Astrocyte (in vitro differentiated cells and primary cell): ENCODE data around the gene ICAM1. TPM values are rescaled to one million over a fixed set of nuclear protein-coding genes. Genes with fewer than 3 reads are reported as not detected.

Source experiments
- DNase-seq: peaks from one replicate; pipeline ENCODE4 v3.0.0-alpha.2; 2010; ENCODE audit warnings: low read depth
- FAIRE-seq: peaks from 2 replicates; lab custom pipeline; 2011; peaks lifted over from hg19 to GRCh38; lab: Jason Lieb, UNC
- H2AFZ ChIP-seq: 2 replicates; pipeline ENCODE4 v1.6.0; 2012; ENCODE audit warnings: low read depth, low read length, inconsistent platforms
- H3K27ac ChIP-seq: 2 replicates; pipeline ENCODE4 v1.5.1; 2011; ENCODE audit warnings: low read depth, low read length, inconsistent platforms
- H3K27me3 ChIP-seq: 2 replicates; pipeline ENCODE4 v1.6.0; 2011; ENCODE audit warnings: low read length, inconsistent platforms; ENCODE audit not compliant: insufficient read depth
- H3K36me3 ChIP-seq: 2 replicates; pipeline ENCODE4 v1.5.1; 2011; ENCODE audit warnings: low read length, inconsistent platforms; ENCODE audit not compliant: insufficient read depth
- H3K4me1 ChIP-seq: 2 replicates; pipeline ENCODE4 v1.5.1; 2011; ENCODE audit warnings: low read length, inconsistent platforms; ENCODE audit not compliant: insufficient read depth
- H3K4me2 ChIP-seq: 2 replicates; pipeline ENCODE4 v1.6.0; 2012; ENCODE audit warnings: low read length, inconsistent platforms
- H3K4me3 ChIP-seq: 2 replicates; pipeline ENCODE4 v1.5.1; 2011; ENCODE audit warnings: low read depth, mild to moderate bottlenecking, low read length, inconsistent platforms; ENCODE audit not compliant: insufficient read depth
- H3K79me2 ChIP-seq: 2 replicates; pipeline ENCODE4 v1.6.0; 2012; ENCODE audit warnings: mild to moderate bottlenecking, low read length, inconsistent platforms; ENCODE audit not compliant: insufficient read depth
- H3K9ac ChIP-seq: 2 replicates; pipeline ENCODE4 v1.6.0; 2012; ENCODE audit warnings: mild to moderate bottlenecking, low read length, inconsistent platforms
- H3K9me3 ChIP-seq: 2 replicates; pipeline ENCODE4 v1.5.1; 2012; ENCODE audit warnings: low read depth, mild to moderate bottlenecking, low read length, inconsistent platforms; ENCODE audit not compliant: insufficient read depth
- H4K20me1 ChIP-seq: 2 replicates; pipeline ENCODE4 v1.6.0; 2012; ENCODE audit warnings: low read length, inconsistent platforms; ENCODE audit not compliant: insufficient read depth
- H3K27ac Mint-ChIP-seq: one replicate; pipeline ENCODE4 v1.8.0; 2021; ENCODE audit warnings: mild to moderate bottlenecking, mixed read lengths; ENCODE audit not compliant: unreplicated experiment
- H3K27me3 Mint-ChIP-seq: one replicate; pipeline ENCODE4 v1.8.0; 2021; ENCODE audit warnings: low read depth, mixed read lengths; ENCODE audit not compliant: unreplicated experiment
- H3K36me3 Mint-ChIP-seq: one replicate; pipeline ENCODE4 v1.8.0; 2021; ENCODE audit warnings: low read depth, mixed read lengths; ENCODE audit not compliant: unreplicated experiment
- H3K4me1 Mint-ChIP-seq: one replicate; pipeline ENCODE4 v1.8.0; 2021; ENCODE audit warnings: low read depth, mixed read lengths; ENCODE audit not compliant: unreplicated experiment
- H3K4me3 Mint-ChIP-seq: one replicate; pipeline ENCODE4 v1.8.0; 2021; ENCODE audit warnings: mild to moderate bottlenecking, moderate library complexity, mixed read lengths; ENCODE audit not compliant: unreplicated experiment
- H3K9me3 Mint-ChIP-seq: one replicate; pipeline ENCODE4 v1.8.0; 2021; ENCODE audit warnings: mild to moderate bottlenecking, mixed read lengths; ENCODE audit not compliant: unreplicated experiment
- EZH2 ChIP-seq: IDR thresholded peaks from 2 replicates; pipeline ENCODE4 v1.6.1; 2012; ENCODE audit warnings: mild to moderate bottlenecking, low read length, inconsistent platforms; ENCODE audit not compliant: insufficient read depth
- total RNA-seq: library from RNA; stranded (reverse); gene quantifications from 2 replicates; pipeline ENCODE4 v1.2.1, GENCODE V29; 2021
- TF ChIP-seq, protein P1 (sequence below): IDR thresholded peaks from 2 replicates; pipeline ENCODE4 v1.5.1; 2011; ENCODE audit warnings: low read depth, mild to moderate bottlenecking, inconsistent platforms, low read length, moderate library complexity; ENCODE audit not compliant: insufficient read depth

The ICAM1 gene
- total RNA-seq, 1 donor from 2014 or later: 11.0 TPM

DNA sequence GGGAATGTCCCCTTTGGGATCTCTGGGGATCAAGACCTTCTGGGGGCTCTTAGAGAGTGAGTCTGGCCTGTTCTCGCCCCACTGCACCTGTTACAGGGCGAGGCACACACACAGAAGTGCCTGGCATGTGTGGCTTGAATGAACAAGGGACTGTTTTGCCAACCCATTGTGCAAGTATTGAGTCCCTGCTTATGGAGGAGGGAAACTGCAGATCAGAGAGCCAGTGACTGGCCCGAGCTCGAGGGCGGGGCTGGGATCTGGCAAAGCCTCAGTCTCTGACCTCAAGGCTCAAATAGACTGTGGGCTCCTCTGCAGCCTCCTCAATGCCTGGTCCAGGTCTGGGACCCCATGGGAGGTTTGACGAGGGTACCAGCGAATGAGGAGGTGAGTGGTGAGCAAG is 56.9 kb downstream of the ICAM1 start:
- TF ChIP-seq, protein P1, sequence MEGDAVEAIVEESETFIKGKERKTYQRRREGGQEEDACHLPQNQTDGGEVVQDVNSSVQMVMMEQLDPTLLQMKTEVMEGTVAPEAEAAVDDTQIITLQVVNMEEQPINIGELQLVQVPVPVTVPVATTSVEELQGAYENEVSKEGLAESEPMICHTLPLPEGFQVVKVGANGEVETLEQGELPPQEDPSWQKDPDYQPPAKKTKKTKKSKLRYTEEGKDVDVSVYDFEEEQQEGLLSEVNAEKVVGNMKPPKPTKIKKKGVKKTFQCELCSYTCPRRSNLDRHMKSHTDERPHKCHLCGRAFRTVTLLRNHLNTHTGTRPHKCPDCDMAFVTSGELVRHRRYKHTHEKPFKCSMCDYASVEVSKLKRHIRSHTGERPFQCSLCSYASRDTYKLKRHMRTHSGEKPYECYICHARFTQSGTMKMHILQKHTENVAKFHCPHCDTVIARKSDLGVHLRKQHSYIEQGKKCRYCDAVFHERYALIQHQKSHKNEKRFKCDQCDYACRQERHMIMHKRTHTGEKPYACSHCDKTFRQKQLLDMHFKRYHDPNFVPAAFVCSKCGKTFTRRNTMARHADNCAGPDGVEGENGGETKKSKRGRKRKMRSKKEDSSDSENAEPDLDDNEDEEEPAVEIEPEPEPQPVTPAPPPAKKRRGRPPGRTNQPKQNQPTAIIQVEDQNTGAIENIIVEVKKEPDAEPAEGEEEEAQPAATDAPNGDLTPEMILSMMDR: no peak
- no peak for TF ChIP-seq EZH2
- Mint-ChIP-seq H3K4me1 (peaks cover 2% of the 10 kb centered on the region), H3K27ac (no peak overlapping the region), H3K4me3 (no peak overlapping the region), H3K27me3 (no peaks in the 10 kb centered on the region), H3K9me3 (no peaks in the 10 kb centered on the region), H3K36me3 (peaks cover 13% of the 10 kb centered on the region)
- no peaks in the 10 kb centered on the region for H3K9me3 ChIP-seq
- H3K4me3 ChIP-seq: no peak overlapping the region
- FAIRE-seq (no peak), DNase-seq (no peak)
- H3K9ac ChIP-seq: no peak overlapping the region
- no peak overlapping the region for H3K27ac ChIP-seq
- H3K79me2 ChIP-seq: peaks cover 49% of the 10 kb centered on the region
- no peaks in the 10 kb centered on the region for H3K27me3 ChIP-seq
- H3K36me3 ChIP-seq: peaks cover 25% of the 10 kb centered on the region
- peaks cover 4% of the 10 kb centered on the region for H3K4me1 ChIP-seq
- no peak overlapping the region for H2AFZ ChIP-seq
- H4K20me1 ChIP-seq: peaks cover 63% of the 10 kb centered on the region
- H3K4me2 ChIP-seq: no peak overlapping the region

DNA sequence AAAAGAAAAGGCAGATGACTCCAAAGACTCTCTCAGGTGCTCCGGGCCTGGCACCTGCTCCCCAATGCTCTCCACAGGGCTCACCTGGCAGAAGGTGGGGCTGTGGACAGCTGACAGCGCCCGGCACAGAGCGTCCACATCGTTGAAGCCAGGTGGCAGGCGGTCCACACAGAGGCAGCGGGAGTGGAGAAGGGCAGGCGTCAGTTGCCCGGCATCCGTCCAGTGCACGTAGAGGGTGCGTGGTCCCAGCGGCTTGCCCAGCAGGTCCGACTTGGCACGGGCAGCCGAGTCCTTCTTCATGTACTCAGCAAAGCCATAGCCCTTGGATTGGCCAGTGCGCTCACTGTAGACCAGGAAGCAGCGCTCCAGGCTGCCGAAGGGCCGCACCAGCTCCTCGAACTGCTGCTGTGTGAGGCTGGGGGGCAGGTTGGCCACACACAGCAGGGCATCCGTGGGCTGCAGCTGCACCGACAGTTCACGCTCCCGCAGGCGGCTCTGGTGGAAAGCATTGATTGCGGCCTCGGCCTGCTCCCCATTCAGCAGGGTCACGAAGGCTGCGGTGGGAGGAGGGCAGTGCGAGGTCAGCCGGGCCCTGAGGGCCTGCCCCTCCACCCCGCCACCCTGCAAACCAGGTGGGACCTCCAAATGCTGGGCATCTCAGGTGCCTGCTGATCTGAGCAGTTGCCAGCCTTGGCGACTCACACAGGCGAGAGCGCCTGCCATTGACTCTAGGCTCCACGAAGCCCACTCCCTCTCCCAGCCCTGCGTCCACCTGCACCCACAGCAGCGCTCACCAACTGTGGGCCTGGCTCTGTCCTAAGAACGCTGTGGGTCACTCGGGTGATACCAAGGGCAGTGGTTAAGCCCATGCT is 57.9 kb downstream of the ICAM1 start:
- peaks cover 6% of the 10 kb centered on the region for H3K4me1 ChIP-seq
- DNase-seq (no peak), FAIRE-seq (no peak)
- H3K4me3 ChIP-seq: no peak overlapping the region
- peaks cover 56% of the 10 kb centered on the region for H4K20me1 ChIP-seq
- no peaks in the 10 kb centered on the region for H3K9me3 ChIP-seq
- peaks cover 25% of the 10 kb centered on the region for H3K36me3 ChIP-seq
- peaks cover 9% of the 10 kb centered on the region for H3K36me3 Mint-ChIP-seq
- no peak overlapping the region for H3K27ac Mint-ChIP-seq
- H3K27me3 ChIP-seq: no peaks in the 10 kb centered on the region
- no peak overlapping the region for H2AFZ ChIP-seq
- no peaks in the 10 kb centered on the region for H3K27me3 Mint-ChIP-seq
- no peak overlapping the region for H3K4me3 Mint-ChIP-seq
- H3K79me2 ChIP-seq: peaks cover 52% of the 10 kb centered on the region
- H3K9me3 Mint-ChIP-seq: no peaks in the 10 kb centered on the region
- H3K9ac ChIP-seq: no peak overlapping the region
- H3K27ac ChIP-seq: no peak overlapping the region
- no peak overlapping the region for H3K4me2 ChIP-seq
- peaks cover 2% of the 10 kb centered on the region for H3K4me1 Mint-ChIP-seq
- TF ChIP-seq EZH2: no peak
- TF ChIP-seq, protein P1: no peak

DNA sequence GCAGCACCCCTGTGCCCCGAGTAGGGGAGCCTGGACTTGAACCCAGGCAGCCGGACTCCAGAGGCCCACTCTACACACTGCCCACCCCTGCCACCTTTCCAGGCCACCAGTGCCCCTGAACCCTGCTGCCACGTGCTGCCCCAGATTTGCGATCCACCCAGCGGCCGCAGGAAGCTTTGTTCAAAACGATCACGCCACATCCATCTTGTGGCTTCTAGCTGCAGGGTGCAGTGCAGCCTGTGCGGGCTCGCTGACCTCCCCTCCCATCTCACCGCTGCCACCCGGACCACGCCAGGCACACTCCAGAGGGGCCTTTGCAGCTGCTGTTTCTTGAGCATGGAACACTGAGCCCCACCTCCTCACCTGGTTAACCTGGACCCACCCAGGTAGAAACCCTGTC is 58.6 kb downstream of the ICAM1 start:
- DNase-seq (no peak), FAIRE-seq (no peak)
- H3K4me1 ChIP-seq: peaks cover 13% of the 10 kb centered on the region
- H3K36me3 ChIP-seq: peaks cover 22% of the 10 kb centered on the region
- H3K4me2 ChIP-seq: no peak overlapping the region
- H3K4me1 Mint-ChIP-seq: peaks cover 2% of the 10 kb centered on the region
- no peak overlapping the region for H3K4me3 ChIP-seq
- no peak overlapping the region for H3K9ac ChIP-seq
- peaks cover 8% of the 10 kb centered on the region for H3K36me3 Mint-ChIP-seq
- no peak overlapping the region for H2AFZ ChIP-seq
- no peak overlapping the region for H3K27ac ChIP-seq
- H3K4me3 Mint-ChIP-seq: no peak overlapping the region
- H3K27ac Mint-ChIP-seq: no peak overlapping the region
- peaks cover 56% of the 10 kb centered on the region for H4K20me1 ChIP-seq
- TF ChIP-seq, protein P1: no peak
- no peak for TF ChIP-seq EZH2
- H3K9me3 ChIP-seq: no peaks in the 10 kb centered on the region
- no peaks in the 10 kb centered on the region for H3K27me3 ChIP-seq
- H3K79me2 ChIP-seq: peaks cover 52% of the 10 kb centered on the region
- no peaks in the 10 kb centered on the region for H3K27me3 Mint-ChIP-seq
- no peaks in the 10 kb centered on the region for H3K9me3 Mint-ChIP-seq
